ENCODE data around the gene MRPL10. TPM values are rescaled to one million over a fixed set of nuclear protein-coding genes. Genes with fewer than 3 reads are reported as not detected.

The MRPL10 gene
- total RNA-seq, 1 experiment from 2014 or later, result 67.2 TPM

DNA sequence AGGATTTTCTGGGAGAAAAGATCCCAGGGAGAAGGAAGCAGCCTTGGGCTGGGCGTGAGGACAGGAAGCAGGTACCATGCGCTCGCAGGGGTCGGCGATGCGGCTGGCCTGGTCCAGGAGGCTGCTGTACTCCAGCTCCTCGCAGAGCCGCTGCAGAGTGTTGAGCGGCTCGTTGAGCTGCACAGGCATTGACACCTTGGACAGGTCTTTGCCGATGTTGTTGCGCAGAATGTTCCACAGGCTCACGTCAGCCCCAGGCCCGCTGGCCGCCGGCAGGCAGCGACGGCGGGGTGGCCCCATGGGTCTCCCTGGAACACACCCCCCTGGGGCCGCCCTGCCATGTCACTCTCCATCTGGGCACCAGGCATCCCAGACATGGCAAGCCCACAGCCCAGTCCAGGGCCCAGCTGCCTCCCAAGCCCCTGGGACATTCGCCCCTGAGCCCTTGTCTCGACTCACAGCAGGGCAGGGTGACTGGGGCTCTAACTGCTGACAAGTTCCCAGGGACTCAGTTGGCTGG, 17.8 kb downstream of the MRPL10 start:
- Mint-ChIP-seq H3K27ac (no peak overlapping the region), H3K9me3 (no peaks in the 10 kb centered on the region; a peak in 1 of 5 replicates), H3K4me3 (no peak overlapping the region), H3K4me1 (peaks cover 6 to 7% of the 10 kb centered on the region in 2 experiments; a peak in 3 of 4 replicates), H3K36me3 (ENCODE audit: insufficient read depth in 1 of 3, low read depth in 3 of 3) (peaks cover 0 to 21% (median 4%) of the 10 kb centered on the region in 3 experiments; a peak in 5 of 7 replicates), H3K27me3 (ENCODE audit: low read depth) (no peaks in the 10 kb centered on the region)
- H3K79me2 ChIP-seq (ENCODE audit: insufficient read depth, low read length), result no peaks in the 10 kb centered on the region
- H4K20me1 ChIP-seq (ENCODE audit: control insufficient read depth, insufficient read depth, insufficient read length), result no peaks in the 10 kb centered on the region
- no peak overlapping the region for H4K5ac ChIP-seq (ENCODE audit: insufficient read length, low read depth, low read length)
- H2AK5ac ChIP-seq (ENCODE audit: insufficient read length, low read length), result no peak overlapping the region
- H3K14ac ChIP-seq (ENCODE audit: insufficient read depth, low read length), result no peak overlapping the region
- no peaks in the 10 kb centered on the region for H3K23me2 ChIP-seq (ENCODE audit: insufficient read length, low read depth, low read length, poor library complexity, severe bottlenecking)
- H2AFZ ChIP-seq (ENCODE audit: low read length), result no peak overlapping the region
- no peak overlapping the region for H3K4ac ChIP-seq (ENCODE audit: low read depth, low read length)
- no peak for DNase-seq
- no peak overlapping the region for H2BK20ac ChIP-seq (ENCODE audit: low read depth, low read length, poor library complexity, severe bottlenecking)
- no peak overlapping the region for H3K4me2 ChIP-seq (ENCODE audit: insufficient read depth, insufficient read length, low read length)
- H2BK15ac ChIP-seq (ENCODE audit: low read depth, low read length), result no peak overlapping the region
- no peak overlapping the region for H4K8ac ChIP-seq (replicated peaks; ENCODE audit: insufficient read length, low read depth, low read length)
- H3T11ph ChIP-seq (ENCODE audit: low read length), result no peak overlapping the region
- TF ChIP-seq, protein P1, sequence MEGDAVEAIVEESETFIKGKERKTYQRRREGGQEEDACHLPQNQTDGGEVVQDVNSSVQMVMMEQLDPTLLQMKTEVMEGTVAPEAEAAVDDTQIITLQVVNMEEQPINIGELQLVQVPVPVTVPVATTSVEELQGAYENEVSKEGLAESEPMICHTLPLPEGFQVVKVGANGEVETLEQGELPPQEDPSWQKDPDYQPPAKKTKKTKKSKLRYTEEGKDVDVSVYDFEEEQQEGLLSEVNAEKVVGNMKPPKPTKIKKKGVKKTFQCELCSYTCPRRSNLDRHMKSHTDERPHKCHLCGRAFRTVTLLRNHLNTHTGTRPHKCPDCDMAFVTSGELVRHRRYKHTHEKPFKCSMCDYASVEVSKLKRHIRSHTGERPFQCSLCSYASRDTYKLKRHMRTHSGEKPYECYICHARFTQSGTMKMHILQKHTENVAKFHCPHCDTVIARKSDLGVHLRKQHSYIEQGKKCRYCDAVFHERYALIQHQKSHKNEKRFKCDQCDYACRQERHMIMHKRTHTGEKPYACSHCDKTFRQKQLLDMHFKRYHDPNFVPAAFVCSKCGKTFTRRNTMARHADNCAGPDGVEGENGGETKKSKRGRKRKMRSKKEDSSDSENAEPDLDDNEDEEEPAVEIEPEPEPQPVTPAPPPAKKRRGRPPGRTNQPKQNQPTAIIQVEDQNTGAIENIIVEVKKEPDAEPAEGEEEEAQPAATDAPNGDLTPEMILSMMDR (conservative IDR thresholded peaks at IDR 0.05), result no peak
- H2BK120ac ChIP-seq (ENCODE audit: low read depth, low read length, poor library complexity, severe bottlenecking), result no peak overlapping the region
- no peak overlapping the region for H3K27ac ChIP-seq (ENCODE audit: insufficient read length, low read depth, low read length)
- no peak overlapping the region for H3K9ac ChIP-seq (ENCODE audit: extremely low read depth, insufficient read length, low read length)
- no peak overlapping the region for H3K23ac ChIP-seq (ENCODE audit: insufficient read length, low read depth, low read length)
- no peak overlapping the region for H3K56ac ChIP-seq (ENCODE audit: insufficient read length, low read depth, low read length)
- no peaks in the 10 kb centered on the region for H3K4me1 ChIP-seq (ENCODE audit: insufficient read depth, low read length)
- H3K79me1 ChIP-seq (ENCODE audit: insufficient read depth, low read depth, low read length, poor library complexity, severe bottlenecking), result no peaks in the 10 kb centered on the region
- no peak overlapping the region for H2BK5ac ChIP-seq (ENCODE audit: insufficient read length, low read length)
- no peak overlapping the region for H4K91ac ChIP-seq (ENCODE audit: insufficient read length, low read depth, low read length)
- H2BK12ac ChIP-seq (ENCODE audit: insufficient read length, low read depth, low read length), result no peak overlapping the region
- H3K18ac ChIP-seq (ENCODE audit: insufficient read length, low read depth, low read length), result no peak overlapping the region
- H3K9me3 ChIP-seq (ENCODE audit: control insufficient read depth, low read depth, low read length), result no peaks in the 10 kb centered on the region
- H3K27me3 ChIP-seq (ENCODE audit: insufficient read depth, low read length), result no peaks in the 10 kb centered on the region
- WGBS (ENCODE audit: extremely low coverage, insufficient read length, low lambda C conversion rate), result no CpG with 5 or more reads among the region's 22 CpGs

All from H9 (cell line).